Mucosa of descending colon (tissue), 3 donors: ENCODE results near the gene CTDSPL. TPM values are rescaled to one million over a fixed set of nuclear protein-coding genes. Genes with fewer than 3 reads are reported as not detected.

Experiments used
- ATAC-seq: fragments of 200-7000 bp; cut with Tn5 transposase; one replicate; pipeline ENCODE4 v1.9.1; 2020; ENCODE audit warnings: mild to moderate bottlenecking, moderate library complexity
- DNase-seq, 3 donors: peaks; one replicate each; pipeline ENCODE4 v3.0.0-alpha.2; 2020
- H3K36me3 ChIP-seq: fragments of 200-600 bp; one replicate; pipeline ENCODE4 v1.8.0; 2021; ENCODE audit warnings: low read depth, mild to moderate bottlenecking
- H3K4me1 ChIP-seq: fragments of 200-600 bp; one replicate; pipeline ENCODE4 v1.8.0; 2021; ENCODE audit warnings: low read depth, mild to moderate bottlenecking
- H3K4me3 ChIP-seq: fragments of 200-600 bp; one replicate; pipeline ENCODE4 v1.8.0; 2021; ENCODE audit warnings: mild to moderate bottlenecking
- H3K9me3 ChIP-seq: fragments of 200-600 bp; one replicate; pipeline ENCODE4 v1.8.0; 2021; ENCODE audit warnings: mild to moderate bottlenecking
- CTCF ChIP-seq: fragments of 200-600 bp; IDR thresholded peaks from one replicate; pipeline ENCODE4 v1.8.0; 2022; ENCODE audit warnings: antibody characterized with exemption, mild to moderate bottlenecking
- intact Hi-C, 2 donors: fragments of 100-400 bp; cut with DNase I in 1 of 2; cut with micrococcal nuclease in 1 of 2; formaldehyde crosslinking; loops; one replicate each; pipeline versions ENCODE4 v1.11.0 to v1.11.1; 2022; cut with DNase I, micrococcal nuclease
- total RNA-seq, 3 donors: library from RNA; stranded (reverse); fragmentation: NEBNext Ultra II Directional in 2 of 3; extraction: Animal tissue kit (Norgen Biotek cat#: 25700) in 2 of 3; gene quantifications; one replicate each; pipeline versions ENCODE4 v1.2.1 to v1.2.4, GENCODE V29; 2021 to 2023
- donor health status: DM: no; HTN: no; CAD: no; lungs with moderate emphysema.
- donor health status: DM: no; HTN: no; CAD: no.
- donor health status: DM: no; HTN: yes; CAD: no.

CTDSPL gene
- total RNA-seq, 3 donors from 2014 or later = 59.1 to 89.7 (median 88.1) TPM

DNA sequence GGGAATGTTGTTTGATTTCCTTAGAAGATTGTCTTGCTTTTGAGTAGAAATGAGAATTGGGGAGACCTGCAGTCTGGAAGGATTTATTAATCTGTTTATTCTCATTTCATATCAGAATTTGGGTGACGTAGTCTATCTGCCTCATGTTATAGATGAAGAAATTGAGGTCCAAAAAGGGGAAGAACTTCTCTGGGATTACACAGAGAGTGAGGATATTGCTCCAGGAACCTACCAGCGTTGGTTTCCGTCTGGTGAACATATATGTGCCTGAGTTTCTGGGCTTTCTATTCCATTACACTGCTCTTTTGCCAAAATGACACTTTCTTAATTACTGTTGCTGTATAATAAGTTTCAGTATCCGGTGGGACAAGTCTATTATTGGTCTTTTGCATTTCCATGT lies 51.8 kb downstream of the CTDSPL start:
- no peak overlapping the region for H3K4me3 ChIP-seq
- TF ChIP-seq CTCF = no peak
- no peaks in the 10 kb centered on the region for H3K36me3 ChIP-seq
- H3K9me3 ChIP-seq = no peaks in the 10 kb centered on the region
- DNase-seq (no peak), ATAC-seq (no peak)
- intact Hi-C loops = no loop called here
- H3K4me1 ChIP-seq = peaks cover 15% of the 10 kb centered on the region

DNA sequence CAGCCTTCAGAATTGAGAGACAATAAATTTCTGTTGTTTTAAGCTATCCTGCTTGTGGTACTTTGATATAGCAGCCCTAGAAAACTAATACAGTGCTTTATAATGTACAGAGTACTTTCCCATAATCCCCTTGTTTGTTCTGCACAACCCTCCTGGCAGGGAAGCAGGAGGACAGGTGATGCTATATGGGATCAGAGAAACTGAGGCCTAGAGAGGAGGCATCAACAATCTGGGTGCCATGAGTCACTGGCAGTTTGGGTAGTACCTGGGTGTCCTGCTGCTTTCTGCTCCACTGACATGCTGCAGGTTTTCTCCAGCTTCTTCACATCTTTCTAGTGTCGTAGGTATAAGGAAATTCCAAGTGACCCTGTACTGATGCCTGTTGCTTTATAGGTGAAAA lies 55.0 kb downstream of the CTDSPL start:
- no peak for TF ChIP-seq CTCF
- ATAC-seq = no peak
- DNase-seq = no peak

DNA sequence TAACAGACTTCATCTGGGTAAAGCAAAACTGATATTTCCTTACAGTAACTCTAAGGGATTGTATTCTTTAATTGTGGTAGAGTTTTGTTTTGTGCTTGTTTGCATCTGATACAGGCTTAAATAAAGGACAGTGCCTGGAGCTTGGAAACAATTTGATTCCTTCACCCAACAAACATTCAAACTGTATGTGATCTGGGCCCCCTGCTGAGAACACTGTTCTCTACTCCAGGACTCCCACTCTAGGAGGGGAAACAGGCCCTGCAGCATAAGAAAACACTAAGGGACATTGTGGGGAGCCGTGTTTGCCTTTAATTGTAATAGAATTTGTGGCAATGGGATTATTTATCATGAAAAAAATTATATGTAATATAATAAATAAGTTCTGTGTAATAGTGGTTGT lies 56.9 kb downstream of the CTDSPL start:
- H3K9me3 ChIP-seq = no peaks in the 10 kb centered on the region
- no peak overlapping the region for H3K4me3 ChIP-seq
- H3K36me3 ChIP-seq = no peaks in the 10 kb centered on the region
- ATAC-seq (no peak), DNase-seq (no peak)
- no peak for TF ChIP-seq CTCF
- peaks cover 8% of the 10 kb centered on the region for H3K4me1 ChIP-seq
- intact Hi-C loops = no loop called here

More for the DNA sequence above, 55.0 kb downstream of the CTDSPL start:
- no peak overlapping the region for H3K4me3 ChIP-seq
- intact Hi-C loops = no loop called here
- H3K36me3 ChIP-seq = no peaks in the 10 kb centered on the region
- peaks cover 2% of the 10 kb centered on the region for H3K4me1 ChIP-seq
- H3K9me3 ChIP-seq = no peaks in the 10 kb centered on the region

GRCh38 chr3:37920156-37920699 lies 58.5 kb downstream of the CTDSPL start:
- H3K4me1 ChIP-seq = peaks cover 11% of the 10 kb centered on the region

DNA sequence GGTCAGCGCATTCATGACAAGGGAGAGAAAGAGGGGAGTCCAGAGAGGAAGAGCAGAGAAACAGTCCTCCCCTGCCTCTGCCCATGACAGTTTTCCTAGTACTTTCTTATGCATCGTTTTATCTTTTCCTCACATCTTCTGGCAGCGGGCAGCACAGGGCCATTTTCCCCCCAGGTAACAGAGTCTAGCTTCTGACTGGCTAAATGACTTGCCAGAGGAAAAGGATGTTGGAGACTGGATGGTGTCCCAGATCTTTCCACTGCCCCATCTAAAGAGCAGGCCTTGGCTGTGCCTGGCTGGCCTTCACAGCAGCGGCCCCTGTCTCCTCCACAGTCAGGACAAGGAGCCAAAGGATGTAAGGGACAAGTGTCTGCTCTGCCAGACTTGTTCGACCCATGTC lies 59.3 kb downstream of the CTDSPL start:
- H3K36me3 ChIP-seq = no peaks in the 10 kb centered on the region
- H3K4me3 ChIP-seq = no peak overlapping the region
- intact Hi-C loops = no loop called here
- no peak for TF ChIP-seq CTCF
- no peak for DNase-seq
- no peaks in the 10 kb centered on the region for H3K9me3 ChIP-seq
- no peak for ATAC-seq
- peaks cover 11% of the 10 kb centered on the region for H3K4me1 ChIP-seq

More at GRCh38 chr3:37920156-37920699, 58.5 kb downstream of the CTDSPL start:
- no peak for TF ChIP-seq CTCF
- no peak for DNase-seq
- intact Hi-C loops = no loop called here
- no peaks in the 10 kb centered on the region for H3K36me3 ChIP-seq
- no peaks in the 10 kb centered on the region for H3K9me3 ChIP-seq
- ATAC-seq = peak; percentile 44
- no peak overlapping the region for H3K4me3 ChIP-seq
